ENCODE measurements around the gene TOX2. TPM values are rescaled to one million over a fixed set of nuclear protein-coding genes. Genes with fewer than 3 reads are reported as not detected.
A peak's percentile ranks its signal among the peaks of the same experiment; 100 is the strongest.

TOX2 gene
- total RNA-seq, 1 experiment from 2014 or later = 85.4 TPM

- H3K9me3 ChIP-seq (ENCODE audit: control insufficient read depth, insufficient read depth, low read depth, low read length) = no peaks in the 10 kb centered on the region
- in situ Hi-C loops (cut with HindIII; ENCODE audit: low pct_unique_long_range_greater_than_20kb, low sequenced_read_pairs) = no loop called here
- DNase-seq (ENCODE audit: low read depth, low spot score) (no peak), ATAC-seq (no peak)
- ChIA-PET CTCF (no interaction called here), POLR2A (no interaction called here)
- no peak overlapping the region for H3K4me3 ChIP-seq (ENCODE audit: low read depth in 2 of 2, low read length in 2 of 2)
- no TSS peak for BruUV-seq (replicated peaks)
- intact Hi-C loops (cut with micrococcal nuclease; ENCODE audit: unreplicated experiment) = no loop called here
- H3K27ac ChIP-seq (ENCODE audit: low read length) = no peak overlapping the region
- TF ChIP-seq CTCF (IDR thresholded peaks at IDR 0.05) (no peak), TCF7L2 (IDR thresholded peaks at IDR 0.05; ENCODE audit: low read depth, low read length) (no peak), POLR2AphosphoS5 (IDR thresholded peaks at IDR 0.05; ENCODE audit: low read depth, low read length) (no peak), SIN3A (IDR thresholded peaks at IDR 0.05; ENCODE audit: borderline replicate concordance, insufficient read depth, low read depth, low read length) (no peak)
- TF ChIP-seq, protein P1, sequence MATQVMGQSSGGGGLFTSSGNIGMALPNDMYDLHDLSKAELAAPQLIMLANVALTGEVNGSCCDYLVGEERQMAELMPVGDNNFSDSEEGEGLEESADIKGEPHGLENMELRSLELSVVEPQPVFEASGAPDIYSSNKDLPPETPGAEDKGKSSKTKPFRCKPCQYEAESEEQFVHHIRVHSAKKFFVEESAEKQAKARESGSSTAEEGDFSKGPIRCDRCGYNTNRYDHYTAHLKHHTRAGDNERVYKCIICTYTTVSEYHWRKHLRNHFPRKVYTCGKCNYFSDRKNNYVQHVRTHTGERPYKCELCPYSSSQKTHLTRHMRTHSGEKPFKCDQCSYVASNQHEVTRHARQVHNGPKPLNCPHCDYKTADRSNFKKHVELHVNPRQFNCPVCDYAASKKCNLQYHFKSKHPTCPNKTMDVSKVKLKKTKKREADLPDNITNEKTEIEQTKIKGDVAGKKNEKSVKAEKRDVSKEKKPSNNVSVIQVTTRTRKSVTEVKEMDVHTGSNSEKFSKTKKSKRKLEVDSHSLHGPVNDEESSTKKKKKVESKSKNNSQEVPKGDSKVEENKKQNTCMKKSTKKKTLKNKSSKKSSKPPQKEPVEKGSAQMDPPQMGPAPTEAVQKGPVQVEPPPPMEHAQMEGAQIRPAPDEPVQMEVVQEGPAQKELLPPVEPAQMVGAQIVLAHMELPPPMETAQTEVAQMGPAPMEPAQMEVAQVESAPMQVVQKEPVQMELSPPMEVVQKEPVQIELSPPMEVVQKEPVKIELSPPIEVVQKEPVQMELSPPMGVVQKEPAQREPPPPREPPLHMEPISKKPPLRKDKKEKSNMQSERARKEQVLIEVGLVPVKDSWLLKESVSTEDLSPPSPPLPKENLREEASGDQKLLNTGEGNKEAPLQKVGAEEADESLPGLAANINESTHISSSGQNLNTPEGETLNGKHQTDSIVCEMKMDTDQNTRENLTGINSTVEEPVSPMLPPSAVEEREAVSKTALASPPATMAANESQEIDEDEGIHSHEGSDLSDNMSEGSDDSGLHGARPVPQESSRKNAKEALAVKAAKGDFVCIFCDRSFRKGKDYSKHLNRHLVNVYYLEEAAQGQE (IDR thresholded peaks at IDR 0.05; ENCODE audit: insufficient read depth in 1 of 2, low read depth in 2 of 2, low read length in 1 of 2) = no peak
- no peaks in the 10 kb centered on the region for H3K27me3 ChIP-seq (ENCODE audit: control insufficient read depth, insufficient read depth, low read length)
- H3K36me3 ChIP-seq (ENCODE audit: control insufficient read depth, insufficient read depth, low read length) = no peaks in the 10 kb centered on the region
- peaks cover 6% of the 10 kb centered on the region; the same call in 1 of the 2 replicates for H3K4me1 ChIP-seq (ENCODE audit: control insufficient read depth, insufficient read depth, low read length)
Observed at GRCh38 chr20:43901296-43901695, 13.4 kb upstream of the TOX2 start.

GRCh38 chr20:43903953-43904826 lies 10.5 kb upstream of the TOX2 start:
- intact Hi-C loops (cut with micrococcal nuclease; ENCODE audit: unreplicated experiment) = no loop called here
- TF ChIP-seq, protein P1 (IDR thresholded peaks at IDR 0.05; ENCODE audit: insufficient read depth in 1 of 2, low read depth in 2 of 2, low read length in 1 of 2) = no peak
- TF ChIP-seq TCF7L2 (IDR thresholded peaks at IDR 0.05; ENCODE audit: low read depth, low read length) (no peak), SIN3A (IDR thresholded peaks at IDR 0.05; ENCODE audit: borderline replicate concordance, insufficient read depth, low read depth, low read length) (no peak), CTCF (IDR thresholded peaks at IDR 0.05) (no peak), POLR2AphosphoS5 (IDR thresholded peaks at IDR 0.05; ENCODE audit: low read depth, low read length) (no peak)
- ChIA-PET POLR2A (no interaction called here), CTCF (no interaction called here)
- ATAC-seq (0 out of 2 replicates have a peak, but pooled peaks have one; percentile 15), DNase-seq (ENCODE audit: low read depth, low spot score) (no peak)
- Histone ChIP-seq H3K4me3 (ENCODE audit: low read depth in 2 of 2, low read length in 2 of 2) (no peak overlapping the region), H3K9me3 (ENCODE audit: control insufficient read depth, insufficient read depth, low read depth, low read length) (peaks cover 8% of the 10 kb centered on the region; the same call in 1 of the 2 replicates), H3K4me1 (ENCODE audit: control insufficient read depth, insufficient read depth, low read length) (peaks cover 6% of the 10 kb centered on the region; the same call in 1 of the 2 replicates), H3K27ac (ENCODE audit: low read length) (no peak overlapping the region), H3K36me3 (ENCODE audit: control insufficient read depth, insufficient read depth, low read length) (no peaks in the 10 kb centered on the region), H3K27me3 (ENCODE audit: control insufficient read depth, insufficient read depth, low read length) (no peaks in the 10 kb centered on the region)
- BruUV-seq (replicated peaks) = no TSS peak
- in situ Hi-C loops (cut with HindIII; ENCODE audit: low pct_unique_long_range_greater_than_20kb, low sequenced_read_pairs) = no loop called here

All from Panc1 (cell line).